ENCODE results near the gene RSBN1. TPM values are rescaled to one million over a fixed set of nuclear protein-coding genes. Genes with fewer than 3 reads are reported as not detected.

Gene RSBN1
- total and polyA plus RNA-seq, 8 donors = 15.6 to 26.8 (median 23.8) TPM

GRCh38 chr1:113821916-113822315 lies 9.6 kb upstream of the RSBN1 start:
- DNase-seq = no peak
- H3K9me3 ChIP-seq = no peaks in the 10 kb centered on the region
- no peak for TF ChIP-seq CTCF (IDR thresholded peaks at IDR 0.05)
- H3K27ac ChIP-seq = no peak overlapping the region
- H3K4me3 ChIP-seq = no peak overlapping the region
- no peaks in the 10 kb centered on the region for H3K4me1 ChIP-seq
- intact Hi-C loops (cut with DNase I) = no loop called here
- H3K36me3 ChIP-seq = peaks cover 0 to 28% of the 10 kb centered on the region in 2 donors
- H3K27me3 ChIP-seq = no peaks in the 10 kb centered on the region
- ATAC-seq = no peak

GRCh38 chr1:113818578-113818977 lies 6.3 kb upstream of the RSBN1 start:
- Histone ChIP-seq H3K36me3 (peaks cover 0 to 17% of the 10 kb centered on the region in 2 donors), H3K27ac (no peak overlapping the region), H3K4me3 (no peak overlapping the region), H3K4me1 (no peaks in the 10 kb centered on the region), H3K27me3 (no peaks in the 10 kb centered on the region), H3K9me3 (no peaks in the 10 kb centered on the region)
- no peak for ATAC-seq
- no peak for DNase-seq
- intact Hi-C loops (cut with DNase I) = no loop called here
- no peak for TF ChIP-seq CTCF (IDR thresholded peaks at IDR 0.05)

DNA sequence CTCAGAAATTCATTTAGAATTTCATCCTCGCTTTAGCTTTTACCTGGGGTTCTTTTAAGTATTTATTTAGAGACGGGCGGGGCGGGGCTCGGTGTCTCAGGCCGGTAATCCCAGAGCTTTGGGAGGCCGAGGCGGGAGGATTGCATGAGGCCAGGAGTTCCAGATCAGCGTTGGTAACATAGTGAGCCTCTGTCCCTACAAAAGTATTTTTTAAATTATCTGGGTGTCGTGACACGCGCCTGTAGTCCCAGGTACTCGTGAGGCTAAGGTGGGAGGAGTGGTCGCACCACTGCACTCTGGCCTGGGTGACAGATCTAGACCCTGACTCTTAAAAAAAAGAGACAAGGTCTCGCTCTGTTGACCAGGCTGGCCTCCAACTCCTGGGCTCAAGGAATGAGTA lies 942 bp upstream of the RSBN1 start:
- H3K4me3 ChIP-seq = no peak overlapping the region
- H3K27me3 ChIP-seq = no peaks in the 10 kb centered on the region
- no peak for ATAC-seq
- no peak for TF ChIP-seq CTCF (IDR thresholded peaks at IDR 0.05)
- H3K36me3 ChIP-seq = no peaks in the 10 kb centered on the region
- intact Hi-C loops (cut with DNase I) = no loop called here
- H3K27ac ChIP-seq = peak overlapping the region in 1 of 2 donors; percentile 97
- no peaks in the 10 kb centered on the region for H3K9me3 ChIP-seq
- no peak for DNase-seq
- H3K4me1 ChIP-seq = peaks cover 13 to 37% of the 10 kb centered on the region in 2 donors

- Histone ChIP-seq H3K9me3 (no peaks in the 10 kb centered on the region), H3K27me3 (no peaks in the 10 kb centered on the region), H3K4me3 (peak overlapping the region; percentile 32 to 97), H3K27ac (peak overlapping the region; percentile 96 to 97), H3K36me3 (no peaks in the 10 kb centered on the region), H3K4me1 (peaks cover 13 to 42% of the 10 kb centered on the region in 2 donors)
- DNase-seq (peak in 1 of 4 donors; percentile 43), ATAC-seq (no peak)
- TF ChIP-seq CTCF (IDR thresholded peaks at IDR 0.05) = no peak
- intact Hi-C loops (cut with DNase I) = no loop called here
These were observed 422 bp upstream of the RSBN1 start for GRCh38 chr1:113812661-113813135.

GRCh38 chr1:113811156-113811887 lies 954 bp downstream of the RSBN1 start:
- no peaks in the 10 kb centered on the region for H3K27me3 ChIP-seq
- no peaks in the 10 kb centered on the region for H3K9me3 ChIP-seq
- H3K27ac ChIP-seq = peak overlapping the region; percentile 96 to 97
- no peak for TF ChIP-seq CTCF (IDR thresholded peaks at IDR 0.05)
- ATAC-seq (peak; percentile 64), DNase-seq (peak in 3 of 4 donors; percentile 21 to 63 (median 59))
- intact Hi-C loops (cut with DNase I) = no loop called here
- peak overlapping the region; percentile 83 to 97 for H3K4me3 ChIP-seq
- H3K36me3 ChIP-seq = no peaks in the 10 kb centered on the region
- peaks cover 13 to 49% of the 10 kb centered on the region in 2 donors for H3K4me1 ChIP-seq

All from left lung (tissue), 10 donors.